GM21737 (cell line): Measurements from ENCODE around the gene FUT7.

Experiments
- ATAC-seq: cut with Tn5 transposase; IDR thresholded peaks from one replicate; pipeline ENCODE4 v1.9.1; 2021; ENCODE audit warnings: mild to moderate bottlenecking, moderate library complexity; ENCODE audit not compliant: unreplicated experiment

Gene FUT7

DNA sequence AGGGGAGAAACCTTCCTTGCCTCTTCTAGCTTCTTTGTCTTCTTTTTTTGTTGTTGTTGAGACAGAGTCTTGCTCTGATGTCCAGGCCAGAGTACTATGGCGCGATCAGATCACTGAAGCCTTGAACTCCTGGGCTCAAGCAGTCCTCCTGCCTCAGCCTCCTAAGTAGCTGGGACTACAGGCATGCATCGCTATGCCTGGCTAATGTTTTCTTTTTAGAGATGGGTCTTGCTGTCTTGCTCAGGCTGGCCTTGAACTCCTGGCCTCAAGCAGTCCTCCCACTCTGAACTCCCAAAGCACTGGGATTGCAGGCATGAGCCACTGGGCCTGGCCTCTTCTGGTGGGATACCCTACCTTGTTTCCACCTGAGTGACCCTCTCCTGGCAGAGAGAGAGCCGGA is 43.0 kb downstream of the FUT7 start:
- ATAC-seq, result no peak

DNA sequence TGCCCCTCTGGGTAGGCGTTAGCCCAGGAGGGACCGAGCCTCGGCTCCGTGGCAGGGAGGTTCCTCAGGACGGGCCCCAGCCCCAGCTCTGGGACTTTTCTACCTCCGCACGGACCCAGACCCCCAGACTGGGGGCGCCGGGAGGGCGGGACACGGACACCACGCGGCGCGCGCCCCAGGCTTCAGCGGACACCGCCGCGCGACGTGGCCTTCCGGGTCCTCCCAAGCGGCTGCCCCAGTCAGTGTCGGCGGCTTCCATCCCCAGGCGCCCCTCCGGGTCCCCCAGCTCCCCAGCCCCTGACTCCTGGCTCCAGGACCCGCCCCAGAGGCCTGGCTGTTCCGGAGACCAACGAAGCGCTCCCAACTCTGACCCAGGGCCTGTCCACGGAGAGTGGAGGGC is 46.0 kb downstream of the FUT7 start:
- ATAC-seq, result no peak

DNA sequence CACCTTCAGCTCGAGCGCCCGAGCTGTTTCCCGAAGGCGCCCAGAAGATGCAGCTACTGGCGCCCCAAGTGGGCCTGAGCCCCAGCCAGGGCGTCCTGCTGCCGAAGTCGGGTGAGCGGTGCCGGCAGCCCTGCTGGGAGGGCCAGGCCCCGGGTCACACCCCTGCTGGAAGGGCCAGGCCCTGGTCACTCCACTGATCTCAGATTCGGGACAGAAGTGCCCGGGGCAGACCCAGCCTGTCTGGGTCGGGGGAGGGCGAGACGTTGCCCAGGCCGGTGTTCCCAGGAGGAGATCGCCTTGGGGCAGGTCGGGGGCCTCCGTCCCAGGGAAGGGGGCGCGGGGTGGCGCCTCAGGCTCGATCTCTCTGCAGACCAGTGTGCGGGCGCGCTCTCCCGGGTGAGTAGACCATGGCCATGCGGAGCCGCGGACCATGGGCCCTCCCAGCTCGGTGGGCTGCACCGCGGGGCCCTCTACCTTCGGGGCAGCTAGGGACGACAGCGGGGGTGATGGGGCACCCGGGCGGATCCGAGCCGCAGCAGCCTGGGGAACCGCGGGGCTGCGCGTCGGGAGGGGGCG is 46.8 kb downstream of the FUT7 start:
- no peak for ATAC-seq

DNA sequence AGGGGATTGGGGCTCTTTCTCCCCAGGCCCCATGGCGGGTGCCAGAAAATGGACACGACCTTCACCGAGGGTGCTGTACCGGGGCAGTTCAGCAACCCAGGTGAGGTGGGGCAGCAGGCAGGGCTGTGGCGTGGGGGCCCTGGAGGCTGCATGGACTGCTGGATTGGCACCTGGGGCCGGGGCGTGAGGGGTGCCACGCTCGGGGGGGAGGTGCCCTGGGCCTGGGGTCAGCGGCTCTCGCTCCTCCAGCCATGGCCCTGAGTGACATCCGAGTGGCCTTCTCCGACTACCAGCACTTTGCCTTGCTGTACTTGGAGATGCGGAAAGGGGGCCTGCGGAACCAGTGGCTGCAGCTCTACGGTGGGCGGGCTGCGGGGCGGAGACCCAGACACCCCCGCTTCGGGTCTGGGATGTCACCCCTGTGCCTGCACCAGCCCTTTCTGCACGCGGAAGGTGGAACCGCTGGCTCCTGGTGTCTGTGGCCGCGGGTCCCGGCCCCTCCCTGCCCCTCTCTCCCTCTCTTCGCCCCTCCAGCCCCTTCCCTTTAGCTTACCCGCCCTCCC is 47.3 kb downstream of the FUT7 start:
- no peak for ATAC-seq

DNA sequence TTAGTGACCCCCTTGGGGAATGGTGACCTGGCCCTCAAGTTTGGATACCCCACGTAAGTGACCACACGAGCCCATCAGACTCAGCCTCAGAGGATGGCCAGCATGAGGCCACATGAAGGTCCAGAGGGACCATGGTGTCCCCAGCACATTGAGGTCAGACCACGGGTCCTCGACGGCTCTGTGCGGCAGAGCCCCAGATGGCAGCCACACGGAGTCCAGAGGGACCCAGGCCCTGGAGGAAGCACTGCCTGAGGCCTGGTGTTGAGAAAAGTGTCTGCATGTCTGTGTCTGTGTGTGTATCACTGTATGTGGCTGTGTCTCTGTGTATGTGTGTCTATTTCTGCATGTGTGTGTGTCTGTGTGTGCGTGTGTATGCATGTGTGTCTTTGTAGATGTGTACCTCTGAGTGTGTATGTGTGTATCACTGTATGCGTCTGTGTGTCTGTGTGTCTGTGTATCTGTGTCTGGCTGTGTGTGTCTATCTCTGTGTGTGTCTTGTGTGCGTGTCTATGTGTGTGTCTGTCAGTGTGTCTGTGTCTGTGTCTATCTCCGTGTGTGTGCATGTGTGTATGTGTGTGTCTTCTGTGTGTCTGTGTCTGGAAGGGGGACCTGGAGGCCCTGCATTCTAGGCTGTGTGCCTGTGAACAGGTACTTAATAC is 48.1 kb downstream of the FUT7 start:
- ATAC-seq, result no peak

DNA sequence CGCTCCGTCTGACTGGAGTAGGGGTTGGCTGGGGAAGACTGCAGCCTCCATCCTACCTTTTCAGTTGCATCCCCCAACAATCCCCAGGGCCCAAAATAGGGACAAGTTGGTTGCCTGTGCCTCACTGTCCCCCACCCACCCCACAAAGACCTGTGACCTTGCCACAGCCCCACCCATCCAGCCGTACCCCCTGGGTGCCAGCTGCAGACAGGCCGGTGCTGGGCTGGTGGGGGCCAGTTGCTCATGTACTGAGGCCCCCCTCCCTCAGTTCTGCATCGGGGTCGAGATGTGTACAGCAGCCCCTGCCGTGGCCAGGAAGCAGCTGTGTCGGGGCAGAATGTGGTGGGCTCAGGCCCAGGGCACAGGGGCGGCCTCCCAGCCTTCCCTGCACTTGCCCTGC is 48.7 kb downstream of the FUT7 start:
- no peak for ATAC-seq

DNA sequence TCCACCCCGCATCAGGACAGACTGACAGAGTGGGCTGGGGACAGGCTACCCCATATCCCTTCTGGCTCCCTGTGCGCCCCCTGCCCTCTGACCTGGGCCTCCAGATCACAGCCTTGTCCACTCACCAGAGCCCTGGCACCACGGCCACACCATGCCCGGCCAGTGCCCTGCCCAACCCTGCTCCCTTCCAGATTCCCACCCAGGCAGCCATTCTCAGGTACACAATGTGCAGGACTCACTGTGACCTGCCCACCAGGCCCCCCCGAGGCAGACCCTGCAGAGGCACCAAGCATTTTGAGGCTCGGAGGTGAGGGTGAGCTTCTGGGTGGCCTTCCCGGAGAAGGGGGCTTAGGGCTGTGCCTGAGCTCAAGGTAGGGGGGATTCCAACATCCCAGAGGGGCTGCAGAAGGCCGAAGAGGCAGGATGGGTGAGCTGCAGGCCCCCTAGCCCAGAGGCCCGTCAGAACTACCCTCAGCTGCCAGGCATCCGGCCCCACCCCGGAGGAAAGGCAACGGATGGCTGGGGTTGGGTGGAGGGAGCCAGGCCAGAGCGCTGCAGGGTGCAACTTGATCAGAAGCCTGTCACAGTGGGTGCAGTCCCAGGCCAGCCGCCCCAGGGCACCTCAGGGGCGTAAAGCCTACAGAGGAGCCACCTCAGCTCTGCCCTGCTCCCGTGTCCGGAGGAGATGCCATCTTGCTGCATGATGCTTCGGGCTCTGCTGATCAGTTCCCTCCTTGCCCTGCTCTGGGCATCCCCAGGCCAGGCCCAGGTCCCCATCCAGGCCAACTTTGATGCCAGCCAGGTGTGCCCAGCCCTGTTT is 49.4 kb downstream of the FUT7 start, which contains the start of gene LCNL1:
Gene LCNL1 (plus strand): TSS at position 762 of the 820 bp plus-strand sequence. CDS start 594 bp downstream, outside the sequence.
- ATAC-seq, result no peak

DNA sequence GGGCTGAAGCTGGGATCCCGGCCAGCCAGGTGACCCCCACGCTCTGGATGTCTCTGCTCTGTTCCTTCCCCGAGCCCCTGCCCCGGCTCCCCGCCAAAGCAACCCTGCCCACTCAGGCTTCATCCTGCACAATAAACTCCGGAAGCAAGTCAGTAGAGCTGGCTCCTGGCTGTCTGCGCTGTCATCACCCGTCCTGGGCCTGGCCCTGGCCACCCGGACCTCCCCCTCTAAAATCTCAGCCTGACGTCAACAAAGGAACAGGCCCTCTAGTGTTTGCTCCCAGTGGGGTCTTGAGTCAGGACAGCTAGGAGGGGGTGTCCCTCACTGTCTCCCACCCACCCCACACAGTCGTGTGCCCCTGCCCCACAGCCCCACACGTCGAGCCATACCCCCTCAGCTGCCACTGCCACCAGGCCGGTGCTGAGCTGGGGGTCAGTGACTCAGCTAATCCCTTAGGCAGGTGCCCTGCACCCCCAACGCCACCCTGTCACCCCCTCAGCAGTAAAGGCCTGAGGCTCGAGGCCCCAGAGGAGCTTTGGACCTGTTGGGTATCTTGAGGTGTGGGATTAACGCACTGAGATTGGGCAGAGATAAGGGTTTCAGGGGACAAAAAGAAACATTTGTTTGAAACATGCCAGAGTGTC is 50.2 kb downstream of the FUT7 start:
- ATAC-seq, result no peak

DNA sequence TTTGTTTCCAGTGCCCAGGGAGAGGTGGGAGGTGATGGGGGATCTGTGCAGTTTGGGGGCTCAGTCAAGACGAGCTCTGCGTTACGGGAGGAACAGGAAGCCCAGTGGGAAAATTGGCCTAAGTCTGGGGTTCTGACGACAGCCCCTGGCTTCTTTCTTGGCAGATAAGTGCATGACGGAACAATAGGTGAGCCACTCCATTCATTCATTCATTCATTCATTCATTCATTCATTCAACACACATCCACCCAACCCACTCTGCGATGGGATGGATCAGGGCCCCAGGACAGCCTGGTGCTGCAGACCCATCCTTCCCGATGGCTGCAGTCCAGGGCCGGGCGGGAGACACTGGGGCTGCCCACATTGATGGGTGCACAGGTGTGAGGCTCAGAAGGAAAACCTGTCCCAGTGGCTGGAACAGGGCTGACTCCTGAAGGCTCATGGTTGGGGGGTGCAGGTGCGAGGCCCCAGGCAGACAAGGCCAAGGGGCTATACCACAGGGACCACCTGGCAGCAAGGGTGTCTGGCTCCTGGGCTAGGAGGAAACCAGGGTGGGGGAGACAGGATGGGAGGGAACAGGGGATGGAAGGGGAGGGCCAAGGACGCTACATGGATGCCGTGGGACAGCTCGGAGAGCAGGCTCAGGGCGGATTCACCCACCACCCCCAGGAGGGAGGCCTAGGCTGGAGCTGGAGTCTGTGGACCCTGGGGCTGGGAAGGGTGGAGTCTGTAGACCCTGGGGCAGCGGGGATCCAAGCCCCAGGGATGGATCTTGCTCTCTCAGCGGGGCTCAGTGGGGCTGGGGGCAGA is 51.0 kb downstream of the FUT7 start:
- ATAC-seq, result no peak
